HUES48 (cell line): ENCODE measurements around the gene GRIN2C.

Experiments used
- H3K27ac ChIP-seq: one replicate; pipeline ENCODE4 v1.7.0; 2013; ENCODE audit warnings: low read depth, low read length, inconsistent platforms
- H3K27me3 ChIP-seq: 2 replicates; pipeline ENCODE4 v1.6.1; 2013; ENCODE audit warnings: mild to moderate bottlenecking, low read length; ENCODE audit not compliant: control insufficient read depth, insufficient read depth
- H3K36me3 ChIP-seq: 2 replicates; pipeline ENCODE4 v1.6.1; 2013; ENCODE audit warnings: low read length; ENCODE audit not compliant: control insufficient read depth, insufficient read depth
- H3K4me1 ChIP-seq: 2 replicates; pipeline ENCODE4 v1.6.1; 2013; ENCODE audit warnings: mild to moderate bottlenecking, low read length; ENCODE audit not compliant: control insufficient read depth, insufficient read depth
- H3K4me3 ChIP-seq: 2 replicates; pipeline ENCODE4 v1.5.1; 2013; ENCODE audit warnings: mild to moderate bottlenecking, low read depth, low read length
- H3K9ac ChIP-seq: 2 replicates; pipeline ENCODE4 v1.6.1; 2013; ENCODE audit warnings: mild to moderate bottlenecking, low read depth, low read length, moderate library complexity
- H3K9me3 ChIP-seq: 2 replicates; pipeline ENCODE4 v1.6.1; 2013; ENCODE audit warnings: low read length; ENCODE audit not compliant: control insufficient read depth, insufficient read depth

The GRIN2C gene

DNA sequence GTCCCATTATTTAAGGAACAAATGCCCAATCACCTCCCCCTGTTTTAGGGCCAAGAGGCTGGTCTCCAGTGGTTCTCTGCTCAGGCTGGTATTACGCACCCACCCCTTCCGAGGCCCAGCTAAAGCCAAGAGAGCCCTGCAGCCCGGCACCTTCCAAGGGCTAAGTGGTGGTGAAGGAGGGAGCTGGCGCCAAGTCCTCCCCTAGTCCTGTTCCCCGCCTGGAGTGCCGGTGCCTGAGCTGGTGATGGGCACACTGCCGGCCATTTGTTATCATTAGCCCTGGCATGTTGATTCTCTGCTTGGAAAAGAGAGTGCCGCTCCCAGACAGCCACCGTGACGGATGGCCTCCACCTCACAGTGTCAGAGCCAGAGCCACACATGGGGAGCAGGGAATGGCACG is 31.9 kb downstream of the GRIN2C start:
- no peak overlapping the region for H3K9ac ChIP-seq

DNA sequence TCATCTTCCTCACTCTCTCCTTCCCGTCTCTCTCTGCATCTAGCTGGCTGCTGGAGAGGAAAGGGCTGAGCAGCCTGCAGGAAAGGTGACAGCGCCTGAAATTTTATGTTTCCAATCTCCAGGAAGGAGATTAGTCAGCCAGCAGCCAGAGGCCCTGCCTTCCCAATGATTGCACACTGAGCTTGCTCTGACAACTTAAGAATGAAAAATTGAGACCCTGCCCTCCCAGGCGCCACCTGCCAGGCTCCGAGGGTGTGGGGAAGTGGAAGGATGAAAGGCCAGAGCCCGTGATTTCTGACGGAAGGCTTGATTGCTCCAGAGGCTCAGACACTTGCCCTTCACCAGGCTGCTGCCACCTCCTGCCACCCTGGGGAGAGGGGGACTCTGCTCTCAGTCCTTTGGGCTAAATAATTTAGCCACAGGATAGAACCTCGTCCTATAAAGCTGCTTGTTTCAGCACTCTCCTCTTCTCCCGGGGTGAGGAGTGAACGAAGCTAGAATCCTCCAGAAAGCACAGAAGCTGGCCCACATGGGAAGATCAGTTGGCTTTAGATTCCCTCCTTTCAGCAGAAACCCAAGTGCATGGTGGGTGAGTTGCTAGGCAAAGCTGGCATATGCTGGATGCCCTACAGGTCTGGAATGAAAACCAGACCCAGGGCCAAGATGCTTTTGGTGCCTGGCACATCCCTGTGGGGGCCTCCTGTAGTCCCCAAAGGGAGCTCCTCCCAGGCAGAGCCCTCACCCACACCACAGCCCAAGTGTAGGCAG is 33.5 kb downstream of the GRIN2C start:
- Histone ChIP-seq H3K36me3 (0 out of 2 replicates have a peak, but pooled peaks cover 3% of the 10 kb centered on the region), H3K27ac (no peak overlapping the region), H3K27me3 (no peaks in the 10 kb centered on the region), H3K9ac (no peak overlapping the region), H3K4me1 (no peaks in the 10 kb centered on the region), H3K4me3 (no peak overlapping the region), H3K9me3 (no peaks in the 10 kb centered on the region)

More for the DNA sequence above, 31.9 kb downstream of the GRIN2C start:
- no peaks in the 10 kb centered on the region for H3K9me3 ChIP-seq
- H3K36me3 ChIP-seq = 0 out of 2 replicates have a peak, but pooled peaks cover 3% of the 10 kb centered on the region
- no peaks in the 10 kb centered on the region for H3K27me3 ChIP-seq
- no peak overlapping the region for H3K4me3 ChIP-seq
- no peaks in the 10 kb centered on the region for H3K4me1 ChIP-seq
- no peak overlapping the region for H3K27ac ChIP-seq

DNA sequence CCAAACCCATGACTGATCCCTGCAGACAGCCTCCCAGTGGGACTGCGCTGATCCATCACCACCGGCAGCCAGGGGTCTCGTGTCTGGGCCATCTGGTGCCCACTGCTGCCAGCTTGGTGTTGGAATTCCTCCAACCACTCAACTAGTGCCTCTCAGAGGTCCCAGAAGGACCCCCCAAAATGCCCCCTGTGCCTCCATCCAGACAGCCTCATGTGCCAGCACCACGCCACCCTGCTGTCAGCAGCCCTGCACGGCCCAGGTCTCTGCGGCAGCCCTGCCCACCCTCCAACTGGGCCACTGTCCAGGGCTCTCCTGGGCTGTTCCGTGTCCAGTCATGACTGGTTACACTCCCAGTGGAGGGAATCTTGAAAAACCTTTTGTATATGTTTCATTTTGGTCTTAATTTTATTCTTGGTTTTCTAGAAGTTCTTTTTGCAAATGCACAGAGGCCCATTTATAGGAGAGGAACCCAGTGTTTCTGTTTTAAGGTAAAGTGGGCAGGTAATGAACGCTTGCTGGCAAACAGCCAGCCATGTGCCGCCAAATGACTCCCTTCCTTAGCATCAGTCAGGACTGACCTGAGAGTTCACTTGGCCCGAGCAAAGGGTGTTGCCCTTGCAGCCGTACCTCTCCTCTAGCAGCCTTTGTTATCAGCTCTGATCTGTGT is 34.6 kb downstream of the GRIN2C start:
- H3K27me3 ChIP-seq = no peaks in the 10 kb centered on the region
- no peaks in the 10 kb centered on the region for H3K9me3 ChIP-seq
- no peak overlapping the region for H3K4me3 ChIP-seq
- H3K4me1 ChIP-seq = no peaks in the 10 kb centered on the region
- H3K9ac ChIP-seq = no peak overlapping the region
- H3K27ac ChIP-seq = no peak overlapping the region
- peaks cover 8% of the 10 kb centered on the region; the same call in 1 of the 2 replicates for H3K36me3 ChIP-seq

DNA sequence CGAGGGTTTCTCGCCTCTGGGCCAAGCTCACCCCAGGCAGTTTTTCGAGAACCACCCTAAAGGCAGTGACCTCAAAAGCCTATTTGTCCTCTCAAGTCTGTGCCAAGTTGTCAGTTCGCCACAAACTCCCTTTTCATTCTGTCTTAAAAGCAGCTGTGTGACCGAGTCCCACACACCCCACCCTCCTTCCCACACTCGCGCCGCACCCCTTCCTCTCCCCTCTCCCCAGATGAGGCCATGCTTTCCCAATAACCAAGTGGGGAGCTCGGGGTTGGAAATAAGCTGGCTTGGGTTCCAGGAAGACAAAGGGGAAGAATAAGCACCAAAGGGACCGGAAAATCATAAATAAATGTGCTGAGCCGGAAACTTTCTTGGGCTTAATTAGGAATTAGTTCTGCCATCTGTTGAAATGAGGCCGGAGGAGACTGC is 36.7 kb downstream of the GRIN2C start:
- H3K4me3 ChIP-seq = no peak overlapping the region
- no peaks in the 10 kb centered on the region for H3K4me1 ChIP-seq
- H3K36me3 ChIP-seq = peaks cover 5% of the 10 kb centered on the region; the same call in 1 of the 2 replicates
- H3K27ac ChIP-seq = no peak overlapping the region
- H3K9me3 ChIP-seq = no peaks in the 10 kb centered on the region
- H3K9ac ChIP-seq = no peak overlapping the region
- no peaks in the 10 kb centered on the region for H3K27me3 ChIP-seq

DNA sequence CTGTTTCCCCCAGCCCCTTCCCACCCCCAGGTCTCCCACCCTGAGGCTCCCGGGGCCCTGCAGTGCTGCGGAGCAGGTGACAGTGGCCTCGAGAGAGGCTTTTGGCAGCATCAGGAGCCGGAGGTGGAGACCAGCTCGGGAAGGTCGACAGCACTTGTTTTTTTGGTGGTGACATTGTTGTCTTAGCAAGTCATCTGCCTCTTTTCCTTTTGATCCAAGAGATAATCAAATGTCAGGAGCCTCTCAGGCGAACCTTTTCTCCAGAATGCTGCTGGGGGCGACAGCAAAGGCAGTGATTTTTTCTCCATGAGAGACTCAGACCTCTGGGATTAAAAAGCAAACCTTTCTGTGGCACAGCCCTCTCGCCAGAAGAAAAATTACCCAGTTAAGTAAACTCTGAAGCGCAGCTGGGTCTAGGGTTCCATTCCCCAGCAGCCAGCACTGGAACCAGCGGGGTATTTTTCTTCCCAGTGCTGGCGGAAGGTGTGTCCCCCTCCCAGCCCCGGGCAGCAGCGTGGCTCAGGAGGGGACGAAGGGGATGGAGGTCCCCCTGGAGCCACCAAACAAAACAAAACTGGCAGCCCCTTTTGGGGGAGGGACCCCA is 37.2 kb downstream of the GRIN2C start:
- peaks cover 6% of the 10 kb centered on the region for H3K36me3 ChIP-seq
- H3K4me1 ChIP-seq = no peaks in the 10 kb centered on the region
- no peaks in the 10 kb centered on the region for H3K9me3 ChIP-seq
- no peak overlapping the region for H3K27ac ChIP-seq
- H3K4me3 ChIP-seq = no peak overlapping the region
- H3K27me3 ChIP-seq = no peaks in the 10 kb centered on the region
- no peak overlapping the region for H3K9ac ChIP-seq

DNA sequence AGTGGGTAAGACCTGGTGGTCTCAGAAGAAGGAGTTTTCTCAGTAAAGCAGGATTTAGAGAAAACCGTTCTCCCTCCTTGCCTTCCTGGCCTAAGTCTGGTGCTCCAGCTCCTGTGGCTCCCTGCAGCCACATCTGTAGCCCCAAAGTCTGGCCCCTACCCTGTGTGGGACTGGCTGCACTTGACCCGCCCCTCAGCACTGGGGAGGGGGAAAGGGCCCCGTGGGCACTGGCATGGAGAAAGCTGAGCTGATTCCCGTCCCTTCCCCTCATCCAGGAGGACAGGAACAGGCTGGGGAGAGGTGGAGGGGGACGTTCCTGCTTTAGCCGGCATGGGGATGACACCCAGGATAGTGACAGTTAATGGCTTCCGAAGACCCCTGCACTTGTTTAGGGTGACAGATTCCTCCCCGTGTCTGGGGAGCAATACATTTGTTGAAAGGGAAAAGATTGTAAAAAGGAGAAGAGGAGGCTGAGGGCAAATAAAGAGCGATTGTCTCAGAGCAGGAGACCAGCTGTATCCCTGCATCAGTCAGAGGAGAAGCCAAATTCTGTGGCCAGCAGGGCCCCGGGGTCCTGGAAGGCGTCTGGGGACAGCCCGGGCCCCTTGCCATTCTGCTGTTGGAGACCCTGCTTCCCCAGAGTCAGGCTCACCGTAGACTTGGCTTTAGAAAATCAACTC is 37.9 kb downstream of the GRIN2C start:
- no peak overlapping the region for H3K27ac ChIP-seq
- H3K9me3 ChIP-seq = no peaks in the 10 kb centered on the region
- peaks cover 10% of the 10 kb centered on the region for H3K36me3 ChIP-seq
- no peak overlapping the region for H3K4me3 ChIP-seq
- H3K27me3 ChIP-seq = no peaks in the 10 kb centered on the region
- no peaks in the 10 kb centered on the region for H3K4me1 ChIP-seq
- no peak overlapping the region for H3K9ac ChIP-seq

DNA sequence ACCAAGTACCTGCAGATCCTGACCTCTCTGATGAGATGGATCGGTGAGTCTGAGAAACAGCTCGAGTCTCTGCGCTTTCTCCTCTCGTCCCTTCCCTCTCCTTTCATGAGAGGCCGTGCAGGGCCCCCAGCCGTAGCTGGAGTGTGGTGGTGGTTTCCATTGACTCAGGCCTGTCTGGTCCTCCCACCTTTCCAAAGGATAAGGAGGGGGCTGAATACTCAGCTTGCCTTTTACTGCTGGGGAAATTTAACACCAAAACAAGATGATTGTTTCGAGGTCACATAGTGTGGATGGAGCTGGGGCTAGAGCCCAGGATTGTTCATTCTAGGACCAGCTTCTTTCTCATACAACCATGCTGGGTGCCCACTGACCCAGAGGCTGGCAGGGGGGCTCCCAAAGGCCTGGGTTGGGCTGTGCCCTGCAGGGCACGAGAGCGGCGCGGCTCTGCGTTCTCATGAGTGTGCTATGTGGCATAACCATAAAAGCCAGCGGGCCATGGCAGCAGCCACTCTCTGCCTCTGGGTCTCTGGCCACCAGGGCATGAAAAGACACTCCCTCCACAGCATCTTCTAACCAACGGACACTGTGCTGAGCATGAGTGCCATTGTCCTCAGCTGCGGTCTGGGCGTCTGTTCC is 39.8 kb downstream of the GRIN2C start:
- peaks cover 10% of the 10 kb centered on the region for H3K36me3 ChIP-seq
- H3K27me3 ChIP-seq = no peaks in the 10 kb centered on the region
- H3K9ac ChIP-seq = no peak overlapping the region
- no peaks in the 10 kb centered on the region for H3K4me1 ChIP-seq
- no peaks in the 10 kb centered on the region for H3K9me3 ChIP-seq
- no peak overlapping the region for H3K4me3 ChIP-seq
- no peak overlapping the region for H3K27ac ChIP-seq

DNA sequence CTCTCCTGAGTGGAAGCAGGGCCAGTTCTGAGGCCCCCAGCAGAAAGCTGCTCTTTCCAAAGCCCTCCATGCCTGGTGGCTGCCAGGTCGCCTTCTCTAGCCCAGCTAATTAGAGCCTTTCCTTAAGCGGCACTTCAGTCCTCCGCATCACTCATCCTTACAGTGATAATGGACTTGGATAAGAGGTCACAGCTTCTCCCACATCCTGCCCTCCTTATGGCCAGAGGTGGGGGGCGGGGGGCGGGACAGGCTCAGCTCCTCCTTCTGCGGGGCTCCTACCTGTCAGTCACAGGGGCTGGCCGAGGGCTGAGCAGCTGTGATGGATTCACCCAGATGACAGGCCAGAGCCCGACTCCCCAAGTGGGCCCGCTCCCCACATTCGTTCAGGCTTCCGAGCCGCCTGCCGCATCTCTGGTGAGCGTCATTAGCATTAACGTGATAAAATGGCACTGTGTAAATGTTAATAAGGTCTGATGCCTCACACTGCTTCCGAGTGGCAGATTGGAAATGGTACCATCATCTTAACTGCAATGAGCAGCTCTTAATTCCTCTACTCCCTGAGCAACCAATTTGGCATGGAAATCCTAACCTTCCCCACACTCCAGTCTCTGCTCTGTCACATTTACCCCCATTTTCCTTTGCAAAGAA is 41.3 kb downstream of the GRIN2C start:
- Histone ChIP-seq H3K36me3 (peaks cover 10% of the 10 kb centered on the region), H3K4me3 (no peak overlapping the region), H3K9ac (no peak overlapping the region), H3K4me1 (no peaks in the 10 kb centered on the region), H3K27ac (no peak overlapping the region), H3K27me3 (no peaks in the 10 kb centered on the region), H3K9me3 (no peaks in the 10 kb centered on the region)

DNA sequence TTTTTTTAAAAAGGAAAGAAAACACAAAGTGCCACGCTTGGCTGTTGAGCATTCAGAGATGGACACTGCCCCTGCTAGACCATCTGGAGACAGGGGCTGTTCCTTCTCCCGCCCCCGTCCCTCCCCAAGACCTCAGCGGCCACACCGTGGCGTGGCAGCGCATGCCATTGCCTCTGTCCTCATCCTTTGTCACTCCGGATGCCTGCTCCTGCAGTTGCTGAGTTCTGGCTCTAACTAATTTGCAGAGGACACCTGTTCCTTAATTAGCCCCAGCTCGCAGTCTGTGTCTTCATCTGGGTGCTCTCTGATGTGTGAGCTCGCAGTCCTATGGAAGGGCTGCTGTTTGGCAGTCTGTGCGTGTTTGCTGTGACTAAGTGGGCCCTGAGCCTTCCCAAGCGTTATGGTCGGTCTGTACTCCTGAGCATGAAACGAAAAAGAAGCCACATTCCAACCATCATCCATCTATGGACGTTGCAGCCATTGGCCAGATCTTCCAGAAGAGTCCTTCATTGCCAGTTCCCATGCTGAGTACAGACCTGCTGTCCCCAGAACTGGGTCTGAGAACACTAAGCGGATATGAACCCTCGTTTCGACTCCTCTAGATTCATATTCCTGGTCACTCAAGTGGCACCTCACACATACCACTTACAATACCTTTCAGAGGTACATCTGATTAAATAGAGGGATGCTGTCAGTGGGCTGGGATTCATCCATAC is 42.6 kb downstream of the GRIN2C start:
- Histone ChIP-seq H3K9ac (no peak overlapping the region), H3K4me3 (no peak overlapping the region), H3K36me3 (peaks cover 10% of the 10 kb centered on the region), H3K9me3 (no peaks in the 10 kb centered on the region), H3K4me1 (no peaks in the 10 kb centered on the region; the same call in 1 of the 2 replicates), H3K27ac (no peak overlapping the region), H3K27me3 (no peaks in the 10 kb centered on the region)
